Stimulated activated CD8-positive, alpha-beta memory T cell treated with anti-CD3 and anti-CD28 coated beads, Interleukin-7, amount 100 ng/mL, for 48 hours (primary cell): ENCODE data around the gene PARD3.
"Not testable (repeated sequence)": the region's sequence is repeated elsewhere in the genome, so short reads cannot be mapped to it uniquely, and the experiment has no call there.

Source experiments
- DNase-seq, 2 donors: peaks; one replicate each; pipeline ENCODE4 v3.0.0-alpha.2; 2020; ENCODE audit warnings: low read depth in 1 of 2; ENCODE audit errors: extremely low read depth in 1 of 2

The PARD3 gene

DNA sequence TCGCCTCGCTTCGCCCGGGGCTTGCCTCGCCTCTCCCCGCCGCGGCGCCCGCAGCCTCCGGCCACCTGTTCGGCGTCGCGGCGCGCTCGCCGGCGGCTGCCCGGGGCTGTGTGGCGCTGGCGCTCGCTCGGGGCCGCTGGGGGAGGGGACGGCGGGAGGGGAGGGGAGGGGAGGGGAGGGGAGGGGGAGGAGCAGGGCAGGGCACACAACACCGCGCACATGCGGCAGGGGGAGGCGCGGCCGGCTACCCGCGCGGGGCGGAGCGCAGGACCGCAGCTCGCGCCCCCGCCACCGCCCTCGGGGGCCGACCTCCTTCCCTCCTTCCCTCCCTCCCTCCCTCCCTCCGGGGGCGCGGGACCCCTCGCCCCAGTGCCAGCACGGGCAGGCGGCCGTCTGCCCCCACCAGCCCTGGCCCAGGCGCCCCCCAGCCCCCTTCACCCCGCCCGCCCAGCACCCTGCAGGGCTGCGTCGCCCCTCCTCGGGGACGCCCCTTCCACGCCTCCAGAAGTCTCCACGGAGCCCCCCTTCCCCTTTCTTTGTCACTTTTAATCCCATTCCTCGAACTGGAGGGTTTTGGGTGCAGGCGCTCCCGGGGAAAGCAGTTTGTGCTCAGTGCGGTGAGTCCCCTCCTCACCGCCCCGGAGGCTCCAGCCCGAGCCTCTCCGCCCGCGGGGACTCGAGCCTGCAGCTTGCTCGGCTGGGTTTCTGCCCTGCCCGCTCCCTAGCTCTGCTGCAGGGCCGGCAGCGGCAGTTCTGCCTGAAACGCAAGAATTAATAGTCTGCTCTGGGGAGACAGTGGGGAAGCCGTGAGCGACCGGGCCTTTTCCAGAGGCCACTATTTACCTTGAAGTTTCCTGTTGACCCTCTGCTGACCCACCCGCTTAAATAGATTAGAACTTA lies at the start of gene PARD3:
Gene PARD3 (minus strand): TSS at position 112 of the 900 bp plus-strand sequence. CDS start 301 bp downstream, outside the sequence.
- no peak for DNase-seq

- no peak for DNase-seq
These were observed 49.3 kb upstream of the PARD3 start for GRCh38 chr10:34864149-34865067.

DNA sequence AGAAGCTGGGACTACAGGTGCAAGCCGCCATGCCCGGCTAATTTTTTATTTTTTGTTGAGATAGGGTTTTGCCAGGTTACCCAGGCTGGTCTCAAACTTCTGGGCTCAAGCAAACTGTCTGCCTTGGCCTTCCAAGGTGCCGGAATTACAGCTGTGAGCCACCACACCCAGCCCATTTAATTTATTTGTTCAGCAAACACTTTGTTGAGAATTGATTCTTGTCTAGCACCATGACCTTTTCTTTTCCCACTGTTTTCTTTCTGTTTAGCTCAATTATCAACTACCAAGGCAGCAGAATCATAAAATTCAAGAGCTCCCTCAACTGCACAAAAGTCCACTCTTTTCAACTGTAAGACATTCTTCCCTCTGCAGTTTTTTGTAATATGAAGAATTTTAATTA lies 47.8 kb upstream of the PARD3 start:
- DNase-seq, result no peak

- no peak for DNase-seq
These were observed 46.4 kb upstream of the PARD3 start for GRCh38 chr10:34861293-34862021.

DNA sequence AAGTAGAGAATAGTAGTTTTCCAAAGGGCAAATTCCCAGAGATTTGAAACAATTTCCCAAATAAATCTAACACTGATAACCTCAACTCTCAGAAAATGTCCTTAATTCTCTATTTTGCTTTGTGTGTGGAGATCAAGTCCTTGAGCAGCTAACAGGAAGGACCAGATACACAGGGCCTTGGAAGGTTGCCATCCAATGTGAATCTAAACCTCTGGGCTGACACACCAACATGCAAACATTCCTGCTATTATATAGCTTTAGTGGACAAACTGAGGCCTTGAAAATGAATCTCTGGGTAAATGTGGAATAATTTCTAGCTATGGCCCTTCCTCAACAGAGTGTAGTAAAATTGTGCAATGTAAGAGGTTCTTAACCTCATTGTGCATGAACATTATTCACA lies 44.1 kb upstream of the PARD3 start:
- no peak for DNase-seq

GRCh38 chr10:34858003-34858402 lies 42.9 kb upstream of the PARD3 start:
- no peak for DNase-seq

GRCh38 chr10:34854147-34854601 lies 39.1 kb upstream of the PARD3 start:
- DNase-seq, result no peak

DNA sequence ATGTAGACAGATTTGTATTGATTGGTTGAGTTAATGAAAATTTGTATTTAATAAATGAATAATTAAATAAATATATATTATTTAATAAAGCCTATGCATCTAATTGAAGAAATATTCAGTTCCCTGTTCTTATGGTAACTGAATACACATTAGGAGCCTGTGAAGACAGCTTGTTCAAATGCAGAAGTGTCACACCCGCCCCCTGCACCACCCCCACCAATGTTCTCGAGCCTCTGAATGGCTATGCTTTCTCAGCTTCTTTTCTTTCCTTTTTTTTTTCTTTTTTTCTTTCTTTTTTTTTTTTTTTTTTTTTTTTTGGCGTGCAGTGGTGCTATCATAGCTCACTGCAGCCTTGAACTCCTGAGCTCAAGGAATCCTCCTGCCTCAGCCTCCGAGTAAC lies 38.3 kb upstream of the PARD3 start:
- DNase-seq, result no peak

DNA sequence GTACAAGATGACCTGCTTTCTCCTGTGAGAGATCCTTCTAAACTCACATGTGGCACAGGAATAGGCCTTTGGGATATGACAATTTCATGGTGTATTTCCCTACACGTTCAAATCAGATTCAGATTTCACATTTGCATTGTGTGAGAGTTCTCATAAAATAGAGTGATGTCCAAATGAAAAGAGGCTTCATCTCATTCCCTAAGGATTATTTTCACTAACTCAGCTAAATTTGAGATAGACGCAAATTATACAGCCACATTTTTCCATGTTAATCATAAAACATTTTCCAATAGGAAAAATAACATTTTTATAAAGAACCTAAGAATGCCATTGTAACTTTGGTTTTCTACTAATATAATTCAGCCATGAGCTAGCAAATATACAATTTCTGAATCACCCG lies 35.5 kb upstream of the PARD3 start:
- DNase-seq, result no peak

GRCh38 chr10:34850036-34850435 lies 34.9 kb upstream of the PARD3 start:
- DNase-seq, result no peak

GRCh38 chr10:34845070-34845469 lies 30.0 kb upstream of the PARD3 start:
- DNase-seq, result no peak

DNA sequence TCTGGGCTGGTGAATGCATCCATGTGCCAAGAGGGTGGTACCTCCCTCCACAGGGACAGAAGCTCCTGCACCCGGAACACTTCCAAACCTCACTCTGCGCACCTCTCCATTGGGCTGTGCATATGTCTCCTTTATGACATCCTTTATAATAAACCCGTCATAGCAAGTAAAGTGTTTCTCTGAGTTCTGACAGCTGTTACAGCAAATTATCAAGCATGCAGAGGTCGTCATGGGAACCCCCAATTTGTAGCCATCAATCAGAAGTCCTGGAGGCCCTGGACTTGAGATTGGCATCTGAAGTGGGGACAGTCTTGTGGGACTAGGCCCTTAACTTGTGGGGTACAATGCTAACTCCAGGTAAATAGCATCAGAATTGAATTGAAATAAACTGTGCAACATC lies 29.4 kb upstream of the PARD3 start:
- no peak for DNase-seq

- not testable (repeated sequence) for DNase-seq
These were observed 28.4 kb upstream of the PARD3 start for GRCh38 chr10:34843470-34843869.

DNA sequence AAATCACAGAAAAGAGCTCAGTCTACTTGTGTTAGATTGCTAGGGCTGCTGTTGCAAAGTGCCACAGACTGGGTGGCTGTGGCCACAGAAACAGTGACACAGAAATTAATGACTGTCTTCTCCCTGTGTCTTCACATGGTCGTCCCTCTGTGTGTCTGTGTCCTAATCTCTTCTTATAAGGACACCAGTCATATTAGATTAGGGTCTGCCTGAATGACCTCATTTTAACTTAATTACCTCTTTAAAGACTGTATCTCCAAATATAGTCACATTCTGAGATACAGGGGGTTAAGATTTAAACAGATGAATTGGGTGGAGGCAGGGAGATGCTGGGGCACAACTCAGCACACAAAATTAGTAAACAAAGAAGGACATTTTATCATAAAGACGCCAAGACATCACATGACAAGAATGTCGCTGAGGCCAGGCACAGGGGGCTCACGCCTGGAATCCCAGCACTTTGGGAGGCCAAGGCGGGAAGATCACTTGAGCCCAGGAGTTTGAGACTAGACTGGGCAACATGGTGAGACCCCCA lies 23.3 kb upstream of the PARD3 start:
- DNase-seq, result no peak

- no peak for DNase-seq
These were observed 20.9 kb upstream of the PARD3 start for GRCh38 chr10:34835908-34836508.

DNA sequence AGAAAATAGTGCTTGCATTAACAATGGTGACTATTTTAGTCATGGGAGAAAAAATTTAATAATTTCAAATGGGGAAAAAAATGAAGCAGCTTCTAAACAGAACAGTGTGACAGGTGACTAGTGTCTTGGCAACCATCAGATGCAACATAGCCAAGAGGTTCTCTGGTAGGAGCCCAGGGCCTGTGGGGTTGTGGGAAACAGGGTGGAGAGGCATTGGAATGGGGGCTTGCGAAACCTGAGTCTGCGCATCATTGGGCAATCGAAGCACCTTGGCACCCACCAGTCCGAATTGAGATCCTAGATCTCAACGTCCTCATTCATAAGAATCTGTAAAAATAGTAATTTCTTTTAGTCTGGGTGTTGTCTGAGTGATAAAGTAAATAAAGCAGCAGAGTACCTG lies 19.2 kb upstream of the PARD3 start:
- no peak for DNase-seq

GRCh38 chr10:34830217-34830822 lies 15.2 kb upstream of the PARD3 start:
- no peak for DNase-seq

GRCh38 chr10:34826857-34827766 lies 12.0 kb upstream of the PARD3 start:
- DNase-seq, result no peak

DNA sequence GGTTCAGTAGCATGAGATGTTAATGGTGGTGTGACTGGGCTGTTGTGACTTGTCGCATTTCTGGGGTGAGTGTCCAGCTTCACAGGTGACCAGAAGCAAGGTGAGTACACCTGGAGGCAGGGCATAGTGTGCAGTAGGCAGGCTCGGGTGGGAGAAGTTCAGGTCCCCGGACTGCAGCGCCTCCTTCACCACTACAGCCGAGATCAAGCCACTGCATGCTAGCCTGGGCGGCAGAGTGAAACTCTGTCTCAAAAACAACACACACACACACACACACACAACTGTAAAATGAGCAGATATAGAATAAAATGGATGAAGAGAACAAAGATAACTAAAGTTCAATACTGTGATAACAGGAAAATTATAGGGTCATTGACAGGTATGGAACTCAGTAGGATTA lies 11.1 kb upstream of the PARD3 start:
- no peak for DNase-seq
